HG03196 (cell line): ENCODE results near the gene PAIP2.
"Not testable (repeated sequence)": the region's sequence is repeated elsewhere in the genome, so short reads cannot be mapped to it uniquely, and the experiment has no call there.

Source experiments
- ATAC-seq: cut with Tn5 transposase; IDR thresholded peaks from one replicate; pipeline ENCODE4 v1.9.1; 2021; ENCODE audit not compliant: unreplicated experiment

PAIP2 gene

DNA sequence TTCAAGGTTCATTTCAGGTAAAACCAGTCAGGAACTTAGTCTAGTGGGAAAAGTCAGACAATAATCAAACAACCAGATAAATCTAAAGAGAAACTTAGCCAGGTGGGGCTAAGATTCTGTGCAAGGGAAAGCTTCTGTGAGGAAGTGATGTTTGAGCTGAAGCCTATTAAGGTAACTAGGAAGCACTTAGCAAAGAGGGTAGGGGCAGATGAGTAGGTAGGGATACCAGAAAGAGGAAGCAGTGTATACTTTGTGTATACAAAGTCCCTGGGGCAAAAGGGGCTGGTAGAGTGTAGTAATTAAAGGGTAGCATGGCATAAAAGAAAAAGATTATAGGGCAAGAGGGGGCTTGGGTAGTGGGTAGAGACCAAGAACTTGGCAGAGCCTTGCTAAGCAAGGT, 65.9 kb downstream of the PAIP2 start:
- no peak for ATAC-seq

DNA sequence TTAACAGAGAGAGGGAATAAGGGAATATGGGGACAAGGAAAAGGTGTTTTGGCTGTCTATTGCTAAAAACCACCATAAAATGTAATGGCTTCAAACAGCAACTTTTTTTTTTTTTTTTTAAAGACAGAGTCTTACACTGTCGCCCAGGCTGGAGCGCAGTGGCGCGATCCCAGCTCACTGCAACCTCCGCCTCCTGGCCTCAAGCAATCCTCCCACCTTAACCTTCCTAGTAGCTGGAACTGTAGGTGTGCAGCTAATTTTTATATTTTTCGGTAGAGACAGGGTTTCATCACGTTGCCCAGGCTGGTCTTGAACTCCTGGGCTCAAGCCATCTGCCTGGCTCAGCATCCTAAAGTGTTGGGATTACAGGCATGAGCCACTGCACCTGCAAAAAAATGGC, 66.5 kb downstream of the PAIP2 start:
- no peak for ATAC-seq

DNA sequence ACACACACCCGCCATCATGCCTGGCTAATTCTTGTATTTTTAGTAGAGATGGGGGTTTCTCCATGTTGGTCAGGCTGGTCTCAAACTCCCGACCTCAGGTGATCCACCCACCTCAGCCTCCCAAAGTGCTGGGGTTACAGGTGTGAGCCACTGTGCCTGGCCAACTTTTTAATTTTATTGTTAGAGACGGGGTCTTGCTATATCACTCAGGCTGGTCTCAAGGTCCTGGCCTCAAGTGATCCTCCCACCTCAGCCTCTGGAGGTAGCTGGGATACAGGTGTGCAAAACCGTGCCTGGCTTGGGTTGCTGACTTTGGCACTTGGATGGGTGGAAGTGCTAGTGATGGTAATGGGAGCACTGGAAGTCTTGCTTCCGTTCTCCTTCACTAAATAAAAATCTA, 67.5 kb downstream of the PAIP2 start:
- not testable (repeated sequence) for ATAC-seq

DNA sequence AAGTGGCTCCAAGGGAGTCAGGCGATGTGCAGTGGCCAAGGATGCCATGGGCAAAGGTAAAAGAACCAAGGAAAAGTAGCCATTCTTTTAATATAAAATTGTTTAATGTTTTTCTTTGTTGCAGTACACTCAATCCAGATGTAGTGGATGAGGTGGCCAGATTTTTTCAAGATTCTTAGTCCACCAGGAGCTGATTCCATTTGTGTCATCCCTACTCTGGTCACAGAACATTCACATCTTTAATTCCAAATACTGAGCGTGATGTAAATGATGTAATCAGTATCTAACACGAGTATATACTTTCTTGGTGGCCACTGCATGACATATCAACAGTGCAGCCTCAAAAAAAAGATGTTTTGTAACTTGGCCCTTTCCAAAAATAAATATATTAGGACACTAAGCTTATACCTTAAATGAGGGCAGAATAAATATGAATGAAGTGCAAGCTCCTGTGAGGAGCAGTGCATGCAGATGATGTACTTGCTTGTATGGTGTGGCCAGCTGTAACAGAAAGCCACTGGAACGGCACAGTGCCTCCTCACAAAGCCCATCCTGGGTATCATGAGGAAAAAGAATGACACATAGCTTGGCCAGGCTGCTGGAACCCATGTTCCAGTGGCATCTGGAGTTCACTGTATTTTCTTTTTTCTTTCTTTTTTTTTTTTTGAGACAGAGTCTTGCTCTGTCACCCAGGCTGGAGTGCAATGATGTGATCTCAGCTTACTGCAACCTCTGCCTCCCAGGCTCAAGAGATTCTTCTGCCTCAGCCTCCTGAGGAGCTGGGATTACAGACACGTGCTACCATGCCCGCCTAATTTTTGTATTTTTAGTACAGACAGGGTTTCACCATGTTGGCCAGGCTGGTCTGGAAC, 68.7 kb downstream of the PAIP2 start:
- no peak for ATAC-seq

DNA sequence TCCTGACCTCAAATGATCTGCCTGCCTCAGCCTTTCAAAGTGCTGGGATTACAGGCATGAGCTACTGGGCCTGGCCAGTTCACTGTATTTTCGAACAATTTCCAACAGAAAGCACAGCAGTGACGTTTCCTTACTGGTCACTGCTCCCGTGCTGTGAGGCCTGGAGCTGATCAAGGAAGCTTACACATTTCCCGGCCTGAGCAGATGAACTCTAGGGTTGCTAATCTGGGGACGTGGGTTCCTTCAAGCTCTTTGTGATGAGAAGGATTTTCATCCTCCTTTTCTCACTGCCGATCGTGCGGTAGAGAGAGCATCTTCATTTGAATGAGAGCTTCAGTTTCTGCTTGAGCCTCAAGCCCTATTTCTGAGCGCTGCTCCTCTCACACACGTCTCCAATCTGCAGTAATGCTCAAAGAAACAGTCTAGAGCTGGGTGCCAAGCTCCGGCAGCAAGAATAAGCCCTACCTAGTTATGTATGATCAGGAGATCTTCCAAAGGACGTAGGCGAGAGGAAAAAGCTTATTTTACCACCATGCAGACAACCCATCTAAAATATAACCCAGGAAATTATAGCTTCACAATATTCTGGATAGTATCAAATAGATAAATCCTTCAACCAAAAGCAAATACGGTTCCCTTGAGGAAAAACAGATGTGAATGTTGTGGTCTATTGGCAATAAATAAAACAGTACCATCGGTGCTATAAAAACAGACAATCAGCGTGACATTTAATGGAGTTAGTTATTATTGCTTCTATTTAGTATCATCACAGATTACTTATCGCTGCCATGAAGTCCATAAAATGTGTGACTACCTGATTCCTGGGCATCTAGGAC, 69.6 kb downstream of the PAIP2 start:
- ATAC-seq, result no peak

DNA sequence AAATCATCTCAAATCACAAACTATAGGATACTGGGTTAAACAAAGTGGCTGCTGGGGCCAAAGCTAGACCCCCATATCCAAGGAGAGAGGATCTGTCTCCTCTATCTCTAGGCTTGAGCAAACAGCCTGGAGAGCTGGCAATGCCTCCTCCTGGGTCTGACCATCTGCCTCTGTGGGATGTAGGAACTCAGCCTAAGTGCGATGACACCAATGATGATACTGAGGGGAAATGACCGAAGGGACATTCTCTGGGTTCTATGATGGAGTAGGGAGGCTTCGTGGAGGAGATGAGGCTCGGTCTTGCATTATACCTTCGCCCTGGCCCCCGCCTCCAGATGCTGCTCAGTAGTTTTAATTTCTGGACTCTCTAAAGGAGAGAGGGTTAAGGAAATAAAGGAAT, 71.5 kb downstream of the PAIP2 start:
- no peak for ATAC-seq

DNA sequence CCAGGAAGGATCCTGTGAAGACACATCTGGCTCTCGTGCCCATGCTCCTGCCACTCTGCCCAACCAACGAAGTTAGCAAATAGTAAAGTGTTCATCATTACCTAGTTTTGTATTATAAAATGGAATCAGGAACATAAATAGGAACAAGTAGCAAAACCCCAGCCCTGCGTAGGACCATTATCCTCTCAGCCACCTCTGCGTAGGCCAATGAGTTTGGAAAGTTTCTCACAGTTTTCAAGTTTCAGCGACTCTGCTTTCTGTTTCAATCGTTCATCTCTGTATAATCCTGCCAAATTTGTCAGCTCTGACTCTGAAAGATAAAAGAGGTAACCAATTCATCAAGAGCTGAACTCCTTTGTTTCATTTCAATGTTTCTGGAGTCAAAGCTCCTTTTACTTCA, 72.3 kb downstream of the PAIP2 start:
- ATAC-seq, result no peak

DNA sequence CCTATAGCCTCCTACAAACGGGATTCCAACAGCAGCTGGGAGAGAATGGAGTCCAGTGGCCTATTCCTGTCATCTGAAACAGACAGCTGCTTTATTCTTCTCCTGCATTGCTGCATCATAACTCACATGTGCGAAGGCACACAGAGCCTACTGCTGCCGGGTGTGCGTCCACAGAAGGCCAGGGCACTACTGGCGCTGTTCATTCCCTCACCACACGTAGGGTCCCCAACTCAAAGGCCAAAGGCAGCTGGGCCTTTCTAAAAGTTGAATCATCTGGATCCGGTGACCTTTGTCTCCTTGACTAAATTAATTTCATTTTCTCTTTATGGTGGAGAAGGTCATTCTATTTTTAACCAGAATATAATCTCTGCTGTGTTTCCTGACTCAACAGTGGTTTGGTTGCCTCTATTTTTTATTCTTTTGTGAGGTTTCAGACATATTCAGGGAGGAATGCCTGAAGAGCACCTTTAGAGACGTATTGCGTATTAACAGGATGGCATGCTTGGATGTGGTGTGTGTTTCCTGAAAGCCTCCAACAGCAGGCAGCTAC, 73.0 kb downstream of the PAIP2 start:
- ATAC-seq, result no peak

DNA sequence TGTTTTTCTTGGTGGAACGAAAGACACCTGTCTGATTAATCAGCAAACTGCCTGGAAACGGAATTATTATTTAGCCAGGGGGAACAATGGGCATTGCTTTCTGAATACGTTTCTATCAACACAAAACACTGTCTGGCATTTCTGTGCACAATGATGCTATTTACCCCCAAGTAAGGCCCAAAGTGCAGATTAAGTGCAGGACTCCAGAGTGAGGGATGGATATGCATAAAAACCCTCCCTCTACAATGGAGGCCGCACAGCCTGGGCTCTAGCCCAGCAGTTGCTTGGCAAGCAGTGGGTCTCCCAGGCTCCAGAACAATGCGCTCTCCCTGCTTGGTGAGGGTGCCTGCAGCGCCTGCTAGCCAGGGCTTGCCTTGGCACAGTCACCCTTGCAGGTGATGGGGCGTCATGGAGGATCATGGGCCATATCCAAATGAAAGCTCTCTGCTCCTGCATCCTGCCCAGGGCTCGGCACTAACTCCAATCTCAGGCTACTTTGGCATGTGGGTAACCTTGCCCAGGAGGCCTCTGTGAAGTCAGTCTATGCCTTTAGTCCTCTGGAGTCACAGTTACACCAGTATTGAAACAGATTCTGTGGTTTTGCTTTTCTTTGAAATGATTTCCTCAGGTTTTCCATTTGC, 73.7 kb downstream of the PAIP2 start:
- ATAC-seq, result no peak

DNA sequence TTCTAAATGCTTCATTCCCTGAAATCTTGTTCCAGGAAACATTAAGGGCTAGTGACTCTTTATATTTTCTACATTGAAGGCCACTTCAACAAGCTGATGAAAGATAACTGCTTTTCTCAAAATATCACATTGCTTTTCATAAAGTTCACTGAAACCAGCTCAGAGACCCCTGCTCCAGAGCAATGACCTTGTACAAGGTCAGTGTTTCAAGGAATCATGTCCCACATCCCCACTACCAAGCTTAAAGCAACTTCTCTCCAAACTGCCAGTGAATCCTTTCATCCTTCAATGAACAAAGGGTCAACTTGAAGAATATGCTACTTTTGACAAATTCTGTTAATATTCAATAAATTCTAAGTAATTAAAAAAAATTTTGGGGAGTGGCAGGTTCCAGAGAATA, 74.2 kb downstream of the PAIP2 start:
- no peak for ATAC-seq

DNA sequence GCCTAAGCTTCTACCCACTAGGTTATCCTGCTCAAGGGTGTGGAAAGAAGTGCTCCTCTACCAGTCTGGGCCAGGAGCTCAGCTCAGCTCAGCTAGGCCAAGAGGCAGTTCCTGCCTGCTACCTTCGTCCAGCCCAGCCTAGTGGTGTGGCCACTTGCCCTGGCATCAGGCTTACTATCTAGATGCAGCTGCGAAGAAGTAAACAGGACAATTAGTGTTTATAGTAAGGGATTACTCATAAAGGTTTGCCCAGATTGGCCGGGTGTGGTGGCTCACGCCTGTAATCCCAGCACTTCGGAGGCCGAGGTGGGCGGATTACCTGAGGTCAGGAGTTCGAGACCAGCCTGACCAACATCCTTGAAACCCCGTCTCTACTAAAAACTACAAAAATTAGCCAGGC, 75.0 kb downstream of the PAIP2 start:
- ATAC-seq, result no peak

DNA sequence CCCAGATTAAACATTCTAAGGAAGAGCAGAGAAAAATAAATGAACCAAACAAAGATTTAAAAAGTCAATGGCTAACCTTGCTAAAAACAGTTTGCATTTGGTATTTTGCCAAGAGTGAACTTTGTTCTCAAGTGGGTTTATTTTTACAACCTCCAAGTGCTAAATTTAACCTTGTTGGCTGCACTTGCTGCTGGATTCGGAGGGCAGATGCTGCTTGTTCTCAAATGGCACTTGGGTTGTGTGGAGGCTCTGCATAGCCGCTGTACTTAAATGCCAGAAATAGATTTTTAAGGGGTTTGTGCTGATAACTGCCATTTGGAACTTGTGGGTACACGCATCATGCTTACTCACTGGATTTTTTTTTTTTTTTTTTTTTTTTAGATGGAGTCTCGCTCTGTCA, 75.6 kb downstream of the PAIP2 start:
- no peak for ATAC-seq

DNA sequence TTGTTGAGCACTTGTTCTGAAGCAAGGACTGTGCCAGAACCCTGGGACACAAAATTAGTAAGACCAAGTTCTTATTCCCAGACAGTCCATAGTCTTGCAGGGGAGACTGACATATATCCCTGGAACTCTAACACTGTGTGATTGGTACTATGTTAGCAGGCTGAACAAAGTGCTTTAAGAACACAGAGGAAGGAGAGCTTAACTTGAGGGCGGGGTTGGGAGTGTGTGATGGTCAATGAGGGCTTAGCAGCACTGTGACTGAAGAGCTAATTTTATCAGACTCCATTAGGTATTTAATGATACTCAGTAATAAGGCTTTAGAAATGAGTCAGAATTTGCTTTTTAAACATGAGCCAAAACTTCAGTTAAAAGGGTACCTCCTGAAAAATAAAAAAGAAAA, 77.1 kb downstream of the PAIP2 start:
- ATAC-seq, result no peak
